Hematopoietic multipotent progenitor cell treated with erythropoietin and hydrocortisone succinate and interleukin-3 and kit ligand, for 4 days (in vitro differentiated cells): ENCODE measurements around the gene DKC1.

ENCODE experiments used
- DNase-seq: peaks from one replicate; pipeline ENCODE4 v3.0.0-alpha.2; 2015

The DKC1 gene

GRCh38 chrX:154738011-154738738 is 24.5 kb upstream of the DKC1 start:
- DNase-seq, result peak; percentile 66

GRCh38 chrX:154739952-154740465 is 22.7 kb upstream of the DKC1 start:
- peak; percentile 71 for DNase-seq

GRCh38 chrX:154742613-154743012 is 20.1 kb upstream of the DKC1 start:
- DNase-seq, result peak; percentile 45

- DNase-seq, result peak; percentile 85
Observed at GRCh38 chrX:154748712-154749339, 13.8 kb upstream of the DKC1 start.

GRCh38 chrX:154749856-154750255 is 12.8 kb upstream of the DKC1 start:
- DNase-seq, result peak; percentile 60

- peak; percentile 67 for DNase-seq
Observed at GRCh38 chrX:154750301-154751202, 12.1 kb upstream of the DKC1 start, which contains the start of gene GAB3. TSS of gene GAB3 (minus strand) at chrX:154751077. CDS start at chrX:154751025, 52 bp downstream.

GRCh38 chrX:154751203-154751668 is 11.4 kb upstream of the DKC1 start:
- peak; percentile 86 for DNase-seq

GRCh38 chrX:154751669-154752271 is 10.9 kb upstream of the DKC1 start:
- peak; percentile 91 for DNase-seq

- DNase-seq, result no peak
Observed at GRCh38 chrX:154758696-154759095, 4.0 kb upstream of the DKC1 start.

- DNase-seq, result peak; percentile 56
Observed at GRCh38 chrX:154761977-154762536, 607 bp upstream of the DKC1 start.

- DNase-seq, result no peak
Observed at GRCh38 chrX:154774622-154775021, 12.0 kb downstream of the DKC1 start.

GRCh38 chrX:154775419-154776349 is 13.0 kb downstream of the DKC1 start:
- DNase-seq, result peak; percentile 71

- DNase-seq, result no peak
Observed at GRCh38 chrX:154776753-154777152, 14.1 kb downstream of the DKC1 start.

GRCh38 chrX:154779261-154779660 is 16.6 kb downstream of the DKC1 start:
- no peak for DNase-seq

- no peak for DNase-seq
Observed at GRCh38 chrX:154780968-154781367, 18.3 kb downstream of the DKC1 start.

GRCh38 chrX:154784149-154784995 is 21.7 kb downstream of the DKC1 start:
- peak; percentile 81 for DNase-seq

- DNase-seq, result peak; percentile 73
Observed at GRCh38 chrX:154785716-154786115, 23.1 kb downstream of the DKC1 start.

- no peak for DNase-seq
Observed at GRCh38 chrX:154791467-154791866, 28.8 kb downstream of the DKC1 start.

- DNase-seq, result no peak
Observed at GRCh38 chrX:154791939-154792338, 29.3 kb downstream of the DKC1 start.
